ENCODE data around the gene MARCHF9.

DNA sequence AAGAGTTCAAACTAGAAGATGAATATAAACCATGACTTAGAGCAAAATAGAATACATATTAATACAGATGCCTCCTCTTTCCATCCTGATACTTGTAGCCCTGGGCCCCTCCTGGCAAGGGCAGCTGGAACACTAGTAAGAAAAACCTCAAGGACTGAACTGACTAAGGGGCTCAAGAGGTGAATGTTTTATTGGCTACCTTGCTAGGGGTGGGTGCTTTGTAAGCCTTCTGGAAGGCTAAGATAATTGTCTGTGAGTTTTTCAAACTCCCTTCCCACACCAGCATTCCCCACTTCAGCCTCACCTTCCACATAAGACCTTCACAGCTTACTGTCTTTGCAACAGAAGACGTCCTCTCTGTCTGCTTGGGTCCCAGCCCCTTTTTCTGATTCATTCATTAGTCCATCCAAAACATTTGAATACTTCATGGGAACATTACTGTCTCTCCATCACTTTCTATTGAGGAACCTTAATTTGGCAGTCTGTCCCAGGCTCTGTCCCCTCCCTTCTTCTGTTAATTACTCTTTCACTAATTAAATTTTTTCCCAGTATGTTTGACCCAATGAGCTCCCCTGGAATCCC lies 1.1 kb upstream of the MARCHF9 start:
- TF ChIP-seq, protein P1, sequence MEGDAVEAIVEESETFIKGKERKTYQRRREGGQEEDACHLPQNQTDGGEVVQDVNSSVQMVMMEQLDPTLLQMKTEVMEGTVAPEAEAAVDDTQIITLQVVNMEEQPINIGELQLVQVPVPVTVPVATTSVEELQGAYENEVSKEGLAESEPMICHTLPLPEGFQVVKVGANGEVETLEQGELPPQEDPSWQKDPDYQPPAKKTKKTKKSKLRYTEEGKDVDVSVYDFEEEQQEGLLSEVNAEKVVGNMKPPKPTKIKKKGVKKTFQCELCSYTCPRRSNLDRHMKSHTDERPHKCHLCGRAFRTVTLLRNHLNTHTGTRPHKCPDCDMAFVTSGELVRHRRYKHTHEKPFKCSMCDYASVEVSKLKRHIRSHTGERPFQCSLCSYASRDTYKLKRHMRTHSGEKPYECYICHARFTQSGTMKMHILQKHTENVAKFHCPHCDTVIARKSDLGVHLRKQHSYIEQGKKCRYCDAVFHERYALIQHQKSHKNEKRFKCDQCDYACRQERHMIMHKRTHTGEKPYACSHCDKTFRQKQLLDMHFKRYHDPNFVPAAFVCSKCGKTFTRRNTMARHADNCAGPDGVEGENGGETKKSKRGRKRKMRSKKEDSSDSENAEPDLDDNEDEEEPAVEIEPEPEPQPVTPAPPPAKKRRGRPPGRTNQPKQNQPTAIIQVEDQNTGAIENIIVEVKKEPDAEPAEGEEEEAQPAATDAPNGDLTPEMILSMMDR (IDR thresholded peaks at IDR 0.05), result no peak
- no peak for TF ChIP-seq EP300 (IDR thresholded peaks at IDR 0.05)

All from tibial nerve (tissue), 4 donors.